SJSA1 (cell line): ENCODE results near the gene MPP1. TPM values are rescaled to one million over a fixed set of nuclear protein-coding genes. Genes with fewer than 3 reads are reported as not detected.

Experiments used
- DNase-seq, 2 experiments: peaks; one replicate each; pipeline ENCODE4 v3.0.0-alpha.2; 2015 to 2020; ENCODE audit warnings: low spot score in 2 of 2, low read depth in 1 of 2
- H3K27ac ChIP-seq: fragments of 250-450 bp; sonication (Bioruptor Pico); 2 replicates; pipeline ENCODE4 v1.5.1; 2020; ENCODE audit warnings: mild to moderate bottlenecking, moderate library complexity
- H3K27me3 ChIP-seq: fragments of 250-450 bp; sonication (Bioruptor Pico); replicated peaks from 2 replicates; pipeline ENCODE4 v1.5.1; 2020; ENCODE audit warnings: mild to moderate bottlenecking, moderate library complexity
- H3K36me3 ChIP-seq: fragments of 250-450 bp; sonication (Bioruptor Pico); 2 replicates; pipeline ENCODE4 v1.5.1; 2020; ENCODE audit warnings: mild to moderate bottlenecking
- H3K4me1 ChIP-seq: fragments of 250-450 bp; sonication (Bioruptor Pico); replicated peaks from 2 replicates; pipeline ENCODE4 v1.6.1; 2021; ENCODE audit warnings: mild to moderate bottlenecking
- H3K4me3 ChIP-seq: fragments of 250-450 bp; sonication (Bioruptor Pico); 2 replicates; pipeline ENCODE4 v1.5.1; 2020; ENCODE audit warnings: mild to moderate bottlenecking
- H3K9me3 ChIP-seq: fragments of 250-450 bp; sonication (Bioruptor Pico); replicated peaks from 2 replicates; pipeline ENCODE4 v1.5.1; 2020; ENCODE audit warnings: mild to moderate bottlenecking
- total RNA-seq: library from RNA; depleted of rRNA; stranded (reverse); fragments of >200 nt; shearing (Covaris generic); gene quantifications from 2 replicates; pipeline ENCODE4 v1.2.3, GENCODE V29; 2014

Gene MPP1
- total RNA-seq, 1 experiment from 2014 or later = 40.1 TPM

DNA sequence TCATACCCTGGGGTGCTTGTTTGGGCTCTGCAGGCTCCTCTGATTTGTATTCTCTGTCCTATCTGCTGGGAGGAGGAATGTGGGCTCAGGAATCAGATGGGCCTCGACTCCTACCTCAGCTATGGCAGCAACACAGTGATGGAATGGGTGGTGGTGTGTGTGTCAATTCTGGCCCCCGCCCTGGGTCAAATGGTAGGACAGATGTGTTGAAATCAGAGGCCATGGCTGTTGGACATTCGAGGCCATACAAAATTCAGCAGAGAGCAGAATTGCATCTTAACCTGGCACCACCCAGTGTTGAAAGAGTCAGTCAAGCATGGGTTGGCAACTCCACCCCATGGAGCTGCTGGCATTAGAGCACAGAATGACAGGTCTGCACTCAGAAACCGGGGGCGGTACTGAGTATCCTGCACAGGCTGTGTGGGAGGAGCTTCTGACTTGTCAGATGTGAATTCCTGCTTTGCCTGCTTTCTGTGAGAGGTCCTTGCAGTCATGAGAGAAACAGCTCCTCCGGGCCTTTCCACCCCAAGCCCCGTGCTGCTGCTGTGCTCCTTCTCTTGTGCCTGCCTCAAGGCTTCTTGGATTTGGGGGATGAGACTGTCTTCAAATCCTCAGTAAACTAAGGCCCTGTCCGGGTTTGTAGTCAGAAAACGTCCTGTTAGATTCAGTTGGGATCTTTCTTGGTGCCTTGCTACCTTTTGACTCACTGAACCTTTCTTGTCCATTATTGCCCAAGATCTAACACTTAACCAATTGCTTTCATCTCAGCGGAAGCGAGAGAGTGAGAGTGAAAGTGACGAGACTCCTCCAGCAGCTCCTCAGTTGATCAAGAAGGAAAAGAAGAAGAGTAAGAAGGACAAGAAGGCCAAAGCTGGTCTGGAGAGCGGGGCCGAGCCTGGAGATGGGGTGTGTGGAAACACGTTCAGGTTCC is 29.6 kb downstream of the MPP1 start:
- no peaks in the 10 kb centered on the region for H3K9me3 ChIP-seq
- no peaks in the 10 kb centered on the region for H3K4me1 ChIP-seq
- H3K27ac ChIP-seq = no peak overlapping the region
- no peak overlapping the region for H3K4me3 ChIP-seq
- H3K36me3 ChIP-seq = peaks cover 56% of the 10 kb centered on the region
- no peaks in the 10 kb centered on the region for H3K27me3 ChIP-seq
- no peak for DNase-seq

DNA sequence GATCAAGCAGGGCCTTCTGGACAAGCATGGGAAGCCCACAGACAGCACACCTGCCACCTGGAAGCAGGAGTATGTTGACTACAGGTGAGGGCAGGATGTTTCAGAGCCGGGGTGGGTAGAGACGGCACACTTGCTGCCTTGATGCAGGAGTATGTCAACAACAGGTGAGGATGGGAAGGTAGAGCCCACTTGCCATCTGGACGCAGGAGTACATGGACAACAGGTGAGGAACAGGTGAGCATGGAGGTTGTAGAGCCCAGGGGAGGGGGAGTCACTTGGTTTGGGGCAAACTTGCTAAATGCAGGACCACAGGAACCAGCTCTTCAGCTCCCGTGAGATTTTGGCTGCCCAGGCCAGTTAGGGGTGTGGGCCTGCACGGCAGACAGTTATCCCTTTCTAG is 30.7 kb downstream of the MPP1 start:
- H3K4me1 ChIP-seq = no peaks in the 10 kb centered on the region
- no peaks in the 10 kb centered on the region for H3K27me3 ChIP-seq
- H3K9me3 ChIP-seq = no peaks in the 10 kb centered on the region
- no peak overlapping the region for H3K27ac ChIP-seq
- no peak for DNase-seq
- peaks cover 65% of the 10 kb centered on the region for H3K36me3 ChIP-seq
- no peak overlapping the region for H3K4me3 ChIP-seq

DNA sequence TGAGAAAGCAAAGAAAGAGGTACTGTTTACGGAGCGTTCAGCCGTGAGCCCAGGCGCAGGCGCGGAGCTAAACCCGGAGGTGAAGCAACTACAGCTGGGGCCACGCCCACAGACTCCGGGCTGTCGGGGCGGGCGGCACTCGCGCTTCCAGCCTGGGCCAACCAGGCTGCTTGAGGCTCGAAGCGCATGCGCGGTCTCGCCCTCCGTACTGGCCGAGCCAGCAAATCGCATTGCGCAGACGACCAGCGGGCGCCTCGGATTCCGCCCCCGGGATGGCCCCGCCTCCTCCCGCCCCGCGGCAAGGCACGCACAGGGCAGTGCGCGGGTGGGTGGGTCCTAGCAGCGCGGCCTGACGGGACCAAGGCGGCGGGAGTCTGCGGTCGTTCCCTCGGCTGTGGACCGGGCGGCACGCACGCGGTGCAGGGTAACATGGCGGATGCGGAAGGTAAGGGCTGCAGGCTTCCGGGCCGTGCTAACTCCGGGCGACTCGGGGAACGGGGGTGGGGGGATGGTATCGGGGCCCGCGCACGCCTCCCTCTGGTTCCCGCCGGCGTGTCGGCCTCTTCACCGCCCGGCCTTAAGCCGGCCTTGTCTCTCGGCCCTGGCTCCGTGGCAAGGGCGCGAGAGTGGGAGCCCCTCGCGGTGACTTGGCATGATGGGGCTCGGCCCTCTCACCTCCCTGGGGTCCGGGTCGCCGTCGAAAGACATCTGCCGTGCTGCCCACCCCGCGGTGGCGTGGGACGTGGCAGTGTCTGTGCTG is 42.6 kb downstream of the MPP1 start, which contains the start of gene DKC1:
Gene DKC1, plus strand, starts transcription at position 328 of the 760 bp plus-strand sequence. Its CDS starts 102 bp downstream, at position 430.
- H3K4me3 ChIP-seq = peak within 1 kb of the TSS; percentile 63
- peak; percentile 86 to 96 for DNase-seq

DNA sequence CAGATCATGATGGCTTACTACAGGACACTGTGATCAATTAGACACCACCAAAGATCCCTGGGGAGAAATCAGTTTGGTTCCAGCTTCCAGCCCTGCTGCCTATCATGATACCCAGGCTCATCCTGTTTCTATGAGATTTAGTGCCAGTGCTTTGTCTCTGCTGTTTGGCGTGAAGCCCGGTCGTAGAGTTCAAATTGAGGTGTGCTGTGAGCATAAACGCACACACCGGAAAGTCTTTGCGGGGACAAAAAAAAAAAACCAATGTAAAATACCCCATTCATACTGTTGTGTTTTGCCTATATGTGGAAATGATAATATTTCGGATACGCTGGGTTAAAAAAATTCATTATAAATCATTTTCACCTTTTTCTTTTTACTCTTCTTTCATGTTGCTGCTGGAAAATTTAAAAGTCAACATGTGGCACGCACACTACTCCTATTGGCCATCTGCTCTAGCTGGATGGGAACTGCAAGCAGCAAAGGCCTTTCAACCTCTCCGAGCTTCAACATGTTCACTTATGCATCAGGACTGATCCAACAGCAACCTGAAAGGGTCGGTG is 43.2 kb downstream of the MPP1 start:
- H3K4me3 ChIP-seq = peak overlapping the region; percentile 63
- no peaks in the 10 kb centered on the region for H3K27me3 ChIP-seq
- H3K27ac ChIP-seq = peak overlapping the region; percentile 40
- no peak for DNase-seq
- H3K36me3 ChIP-seq = peaks cover 28% of the 10 kb centered on the region
- H3K4me1 ChIP-seq = peaks cover 4% of the 10 kb centered on the region; the same call in 1 of the 2 replicates
- no peaks in the 10 kb centered on the region for H3K9me3 ChIP-seq

More for the DNA sequence above, 42.6 kb downstream of the MPP1 start, which contains the start of gene DKC1:
- no peaks in the 10 kb centered on the region for H3K9me3 ChIP-seq
- H3K27ac ChIP-seq = peak within 1 kb of the TSS; percentile 63
- peaks cover 4% of the 10 kb centered on the region; the same call in 1 of the 2 replicates for H3K4me1 ChIP-seq
- peaks cover 33% of the 10 kb centered on the region for H3K36me3 ChIP-seq
- no peaks in the 10 kb centered on the region for H3K27me3 ChIP-seq

DNA sequence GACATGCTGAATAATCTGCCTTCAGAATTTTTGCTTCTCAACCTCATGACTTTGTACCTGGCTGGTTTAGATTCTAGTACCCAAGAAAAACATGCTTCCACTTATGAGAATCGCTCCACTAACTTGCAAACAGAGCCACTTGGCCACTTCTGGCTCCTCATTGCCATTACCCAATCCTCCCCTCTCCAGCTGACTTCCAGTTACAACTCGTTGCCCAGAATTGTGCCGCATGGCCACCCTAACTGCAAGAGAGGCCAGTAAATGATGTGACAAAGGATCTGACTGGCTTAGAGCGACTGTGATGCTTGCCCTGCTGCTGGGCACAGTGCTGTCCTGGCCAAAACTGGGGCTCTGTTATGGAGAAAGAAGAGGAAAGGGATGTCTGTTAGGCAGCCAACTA is 46.6 kb downstream of the MPP1 start:
- Histone ChIP-seq H3K27me3 (no peaks in the 10 kb centered on the region), H3K9me3 (no peaks in the 10 kb centered on the region), H3K4me1 (peaks cover 4% of the 10 kb centered on the region; the same call in 1 of the 2 replicates), H3K27ac (no peak overlapping the region), H3K4me3 (no peak overlapping the region), H3K36me3 (peaks cover 7% of the 10 kb centered on the region; the same call in 1 of the 2 replicates)
- no peak for DNase-seq

DNA sequence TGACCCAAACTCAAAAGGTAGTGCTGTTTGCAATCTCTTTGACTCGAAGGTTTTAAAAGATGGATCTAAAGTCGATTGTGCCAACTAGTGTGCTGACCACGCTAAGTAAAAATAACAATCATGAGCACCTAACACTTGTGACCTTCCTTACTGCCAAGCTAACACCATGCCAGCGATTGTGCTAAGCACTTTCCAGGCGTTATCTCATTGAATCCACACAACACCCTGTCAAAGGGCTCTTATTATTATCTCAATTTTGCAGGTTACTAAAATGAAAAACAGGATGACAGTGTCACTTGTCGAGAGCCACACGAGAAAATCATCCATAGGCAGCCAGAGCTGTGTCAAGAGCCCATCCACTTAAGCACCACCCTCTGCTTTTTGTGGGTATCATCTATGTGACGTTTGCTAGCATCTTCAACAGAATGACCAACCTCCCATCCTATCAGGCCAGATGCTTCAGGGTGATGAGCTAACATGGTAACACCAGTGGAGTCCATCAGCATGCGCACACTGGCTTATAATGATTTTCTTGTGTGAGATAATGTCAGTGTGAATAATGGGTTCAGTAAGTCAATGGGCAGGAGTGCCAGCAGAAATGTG is 53.5 kb downstream of the MPP1 start:
- H3K4me1 ChIP-seq = 0 out of 2 replicates have a peak, but pooled peaks cover 3% of the 10 kb centered on the region
- DNase-seq = no peak
- H3K9me3 ChIP-seq = no peaks in the 10 kb centered on the region
- no peaks in the 10 kb centered on the region for H3K36me3 ChIP-seq
- H3K4me3 ChIP-seq = no peak overlapping the region; the same call in 1 of the 2 replicates
- no peaks in the 10 kb centered on the region; the same call in 1 of the 2 replicates for H3K27me3 ChIP-seq
- no peak overlapping the region for H3K27ac ChIP-seq

DNA sequence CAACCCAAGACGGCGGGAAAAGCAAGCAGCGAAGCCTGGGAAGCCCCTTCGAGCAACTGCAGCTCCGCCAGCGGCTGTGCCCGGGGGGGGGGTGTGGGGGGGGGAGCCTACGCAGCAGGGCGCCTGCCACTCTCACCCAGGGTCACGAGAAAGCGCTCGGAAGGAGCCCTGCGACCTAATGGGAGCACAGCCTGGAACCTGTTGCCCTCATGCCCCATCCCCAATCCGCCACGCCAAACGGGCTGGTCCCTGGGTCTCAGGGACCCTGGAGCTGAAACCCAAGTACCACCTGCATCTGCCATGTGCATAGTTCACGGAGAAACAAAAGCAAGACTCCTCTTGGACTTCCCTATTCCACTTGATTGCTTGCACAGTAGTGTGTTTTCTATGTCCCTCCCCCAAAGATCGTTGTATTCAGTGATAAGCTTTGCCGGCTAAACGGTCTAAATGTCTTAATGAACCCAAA is 54.0 kb downstream of the MPP1 start:
- DNase-seq = no peak
- Histone ChIP-seq H3K36me3 (no peaks in the 10 kb centered on the region), H3K27ac (no peak overlapping the region), H3K9me3 (no peaks in the 10 kb centered on the region), H3K27me3 (no peaks in the 10 kb centered on the region; the same call in 1 of the 2 replicates), H3K4me1 (0 out of 2 replicates have a peak, but pooled peaks cover 3% of the 10 kb centered on the region), H3K4me3 (peak overlapping the region; percentile 48)

DNA sequence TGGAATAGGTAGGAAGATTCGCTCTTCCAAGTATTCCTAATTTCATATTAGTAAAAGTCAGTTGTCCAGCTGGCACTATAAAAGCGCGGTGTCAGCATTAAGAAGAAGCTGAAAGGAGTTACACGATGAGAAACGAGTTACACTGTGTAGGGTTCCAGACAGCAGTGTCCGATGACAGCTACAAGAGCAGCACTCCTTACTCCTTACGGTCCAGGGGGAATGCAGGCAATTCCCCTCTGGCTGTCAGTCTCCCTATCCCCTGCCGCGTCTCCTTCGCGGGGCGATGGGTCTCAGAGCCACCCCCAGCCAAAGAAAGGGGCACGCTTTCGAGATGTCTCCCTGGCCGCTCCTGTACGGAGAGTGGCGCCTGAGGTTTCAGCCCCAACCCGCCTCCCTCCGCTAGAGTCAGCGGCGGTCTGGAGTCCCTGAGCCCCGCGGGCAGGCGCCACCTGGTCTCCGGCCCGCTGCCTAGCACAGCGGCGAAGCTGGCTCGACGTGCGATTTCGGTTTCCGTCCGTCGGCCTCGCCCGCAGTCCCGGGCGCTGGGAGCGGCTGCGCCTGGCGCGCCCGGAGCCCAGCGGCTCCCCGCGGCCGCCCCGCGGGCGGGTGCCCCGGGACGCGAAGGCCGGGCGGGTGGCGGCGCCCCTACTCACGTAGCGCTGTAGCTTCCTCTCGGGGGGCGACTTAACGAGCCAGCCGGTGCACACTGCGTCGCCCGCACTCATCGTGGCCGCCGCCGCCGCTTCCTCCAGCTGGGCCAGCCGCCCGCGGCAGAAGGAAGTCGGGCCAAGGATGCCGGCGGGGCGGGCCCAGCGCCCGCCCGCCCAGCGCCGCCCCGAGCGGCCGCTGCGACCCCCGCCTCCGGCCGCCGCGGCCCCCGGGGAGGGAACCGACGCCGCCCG is 54.7 kb downstream of the MPP1 start, which contains the start of gene GAB3:
Gene GAB3, minus strand, starts transcription at position 777 of the 902 bp plus-strand sequence. Its CDS starts 52 bp downstream, at position 725.
- H3K36me3 ChIP-seq = no peaks in the 10 kb centered on the region
- no peaks in the 10 kb centered on the region; the same call in 1 of the 2 replicates for H3K27me3 ChIP-seq
- no peak within 1 kb of the TSS for H3K27ac ChIP-seq
- H3K4me1 ChIP-seq = 0 out of 2 replicates have a peak, but pooled peaks cover 3% of the 10 kb centered on the region
- peak within 1 kb of the TSS; percentile 48 for H3K4me3 ChIP-seq
- H3K9me3 ChIP-seq = no peaks in the 10 kb centered on the region
- peak; percentile 37 to 55 for DNase-seq

DNA sequence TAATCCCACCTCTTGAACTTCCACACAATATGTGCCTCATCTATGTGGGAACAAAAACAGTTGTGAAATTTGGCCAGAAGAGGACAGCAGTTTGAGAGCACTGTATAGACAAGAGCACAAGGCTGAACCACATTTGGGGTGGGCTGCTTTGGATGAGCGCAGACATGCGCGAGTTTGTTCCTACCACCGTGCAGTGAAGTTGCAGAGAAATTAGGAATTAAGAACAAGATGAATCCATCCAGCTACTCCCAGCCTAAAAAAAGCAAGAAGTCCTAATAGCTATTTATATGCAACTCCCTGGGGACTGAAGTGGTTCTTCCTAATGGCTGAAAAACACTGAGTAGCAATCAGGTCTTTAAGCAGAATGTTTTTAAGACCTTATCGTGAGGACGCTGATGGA is 55.4 kb downstream of the MPP1 start:
- DNase-seq = no peak
- H3K4me3 ChIP-seq = peak overlapping the region; percentile 48
- H3K4me1 ChIP-seq = 0 out of 2 replicates have a peak, but pooled peaks cover 3% of the 10 kb centered on the region
- H3K27ac ChIP-seq = no peak overlapping the region
- H3K36me3 ChIP-seq = no peaks in the 10 kb centered on the region
- no peaks in the 10 kb centered on the region; the same call in 1 of the 2 replicates for H3K27me3 ChIP-seq
- H3K9me3 ChIP-seq = no peaks in the 10 kb centered on the region

DNA sequence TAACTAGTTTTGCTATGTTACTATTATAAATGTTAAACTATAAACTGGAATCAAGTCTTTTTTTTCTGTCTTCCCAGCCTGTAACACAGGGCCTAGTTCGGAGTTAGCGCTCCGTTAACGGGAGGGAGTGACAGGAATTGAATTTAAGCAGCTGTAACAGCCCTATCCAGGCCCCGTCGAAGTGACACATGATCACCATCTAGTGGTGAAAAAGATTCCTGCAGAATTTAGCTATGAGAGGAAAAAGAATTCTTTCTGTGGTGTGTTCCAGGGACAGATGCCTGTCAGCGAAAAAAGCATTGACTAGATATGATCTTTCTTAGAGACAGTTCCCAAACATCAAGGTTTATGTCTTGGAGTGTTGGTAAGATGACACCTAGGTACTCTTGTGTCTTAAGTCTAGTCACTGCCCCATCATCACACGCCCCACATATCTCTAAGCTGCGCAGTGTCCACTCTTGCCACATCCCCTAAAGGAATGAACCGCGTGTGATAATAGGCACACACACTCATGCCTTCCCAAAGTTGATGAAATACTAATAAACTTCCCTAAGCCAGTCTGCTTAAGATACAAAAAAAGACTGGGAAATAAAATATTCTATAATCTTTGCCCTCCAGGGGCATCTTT is 56.5 kb downstream of the MPP1 start:
- 0 out of 2 replicates have a peak, but pooled peaks cover 3% of the 10 kb centered on the region for H3K4me1 ChIP-seq
- peak in 1 of 2 experiments; percentile 68 for DNase-seq

DNA sequence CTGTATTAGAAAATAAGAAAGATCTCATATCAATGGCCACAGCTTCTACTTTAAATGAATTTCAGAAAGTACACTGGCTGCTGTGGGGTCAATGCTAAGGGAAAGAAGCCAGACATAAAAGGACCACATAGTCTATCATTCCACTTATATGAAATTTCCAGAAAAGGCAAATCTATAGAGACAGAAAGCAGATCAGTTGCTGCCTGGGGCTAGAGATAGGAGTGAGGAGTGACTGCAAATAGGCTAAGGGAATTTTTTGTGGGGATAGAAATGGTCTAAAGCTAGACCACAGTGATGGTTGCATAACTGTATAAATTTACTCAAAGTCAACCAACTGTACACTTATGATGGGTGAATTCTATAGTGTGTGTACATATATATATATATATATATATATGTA is 62.7 kb downstream of the MPP1 start:
- no peaks in the 10 kb centered on the region for H3K9me3 ChIP-seq

More for the DNA sequence above, 56.5 kb downstream of the MPP1 start:
- no peaks in the 10 kb centered on the region; the same call in 1 of the 2 replicates for H3K27me3 ChIP-seq
- H3K27ac ChIP-seq = no peak overlapping the region
- H3K9me3 ChIP-seq = no peaks in the 10 kb centered on the region
- H3K4me3 ChIP-seq = no peak overlapping the region
- H3K36me3 ChIP-seq = no peaks in the 10 kb centered on the region

More for the DNA sequence above, 62.7 kb downstream of the MPP1 start:
- Histone ChIP-seq H3K36me3 (no peaks in the 10 kb centered on the region), H3K27ac (no peak overlapping the region), H3K4me1 (peaks cover 10% of the 10 kb centered on the region), H3K27me3 (no peaks in the 10 kb centered on the region), H3K4me3 (no peak overlapping the region)
- DNase-seq = no peak
